ENCODE measurements around the gene TK2.
"Not testable (repeated sequence)": the region's sequence is repeated elsewhere in the genome, so short reads cannot be mapped to it uniquely, and the experiment has no call there.

Gene TK2

DNA sequence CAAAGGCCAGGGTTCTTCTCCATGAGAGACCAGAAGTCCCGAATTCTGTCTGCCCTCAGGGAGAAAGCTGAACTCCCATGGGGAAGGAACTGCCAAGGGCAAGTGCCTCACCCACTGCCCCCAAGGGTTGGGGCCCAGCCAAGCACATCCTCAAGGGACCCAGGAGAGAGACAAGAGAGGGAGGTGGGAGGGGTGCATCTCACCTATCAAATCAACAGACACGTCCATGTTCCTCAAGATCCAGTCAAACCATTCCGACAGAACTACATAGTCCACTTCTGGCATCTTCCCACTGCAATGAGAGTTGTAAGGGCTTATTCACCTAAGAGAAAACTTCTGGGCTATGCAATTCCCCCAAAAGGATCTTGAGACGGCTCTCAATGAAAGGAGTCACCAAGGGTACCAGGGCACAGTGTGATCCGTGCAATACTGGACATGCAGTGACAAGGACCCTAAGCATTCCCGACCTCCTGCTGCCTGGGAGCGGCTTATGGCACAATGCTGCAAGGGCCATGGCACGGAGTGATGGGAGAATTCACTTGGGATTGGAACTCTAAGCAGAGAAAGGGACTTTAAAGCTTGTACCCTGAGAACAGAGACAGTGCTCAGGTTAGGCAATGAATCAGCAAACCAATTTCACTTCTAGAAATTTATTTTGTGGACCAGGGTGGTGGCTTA is 32.2 kb downstream of the TK2 start:
- no peak overlapping the region for H3K4me3 ChIP-seq (ENCODE audit: low read length)
- no peak for DNase-seq (ENCODE audit: low read depth)
- TF ChIP-seq, protein P1, sequence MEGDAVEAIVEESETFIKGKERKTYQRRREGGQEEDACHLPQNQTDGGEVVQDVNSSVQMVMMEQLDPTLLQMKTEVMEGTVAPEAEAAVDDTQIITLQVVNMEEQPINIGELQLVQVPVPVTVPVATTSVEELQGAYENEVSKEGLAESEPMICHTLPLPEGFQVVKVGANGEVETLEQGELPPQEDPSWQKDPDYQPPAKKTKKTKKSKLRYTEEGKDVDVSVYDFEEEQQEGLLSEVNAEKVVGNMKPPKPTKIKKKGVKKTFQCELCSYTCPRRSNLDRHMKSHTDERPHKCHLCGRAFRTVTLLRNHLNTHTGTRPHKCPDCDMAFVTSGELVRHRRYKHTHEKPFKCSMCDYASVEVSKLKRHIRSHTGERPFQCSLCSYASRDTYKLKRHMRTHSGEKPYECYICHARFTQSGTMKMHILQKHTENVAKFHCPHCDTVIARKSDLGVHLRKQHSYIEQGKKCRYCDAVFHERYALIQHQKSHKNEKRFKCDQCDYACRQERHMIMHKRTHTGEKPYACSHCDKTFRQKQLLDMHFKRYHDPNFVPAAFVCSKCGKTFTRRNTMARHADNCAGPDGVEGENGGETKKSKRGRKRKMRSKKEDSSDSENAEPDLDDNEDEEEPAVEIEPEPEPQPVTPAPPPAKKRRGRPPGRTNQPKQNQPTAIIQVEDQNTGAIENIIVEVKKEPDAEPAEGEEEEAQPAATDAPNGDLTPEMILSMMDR (conservative IDR thresholded peaks at IDR 0.05; ENCODE audit: low read length): no peak

DNA sequence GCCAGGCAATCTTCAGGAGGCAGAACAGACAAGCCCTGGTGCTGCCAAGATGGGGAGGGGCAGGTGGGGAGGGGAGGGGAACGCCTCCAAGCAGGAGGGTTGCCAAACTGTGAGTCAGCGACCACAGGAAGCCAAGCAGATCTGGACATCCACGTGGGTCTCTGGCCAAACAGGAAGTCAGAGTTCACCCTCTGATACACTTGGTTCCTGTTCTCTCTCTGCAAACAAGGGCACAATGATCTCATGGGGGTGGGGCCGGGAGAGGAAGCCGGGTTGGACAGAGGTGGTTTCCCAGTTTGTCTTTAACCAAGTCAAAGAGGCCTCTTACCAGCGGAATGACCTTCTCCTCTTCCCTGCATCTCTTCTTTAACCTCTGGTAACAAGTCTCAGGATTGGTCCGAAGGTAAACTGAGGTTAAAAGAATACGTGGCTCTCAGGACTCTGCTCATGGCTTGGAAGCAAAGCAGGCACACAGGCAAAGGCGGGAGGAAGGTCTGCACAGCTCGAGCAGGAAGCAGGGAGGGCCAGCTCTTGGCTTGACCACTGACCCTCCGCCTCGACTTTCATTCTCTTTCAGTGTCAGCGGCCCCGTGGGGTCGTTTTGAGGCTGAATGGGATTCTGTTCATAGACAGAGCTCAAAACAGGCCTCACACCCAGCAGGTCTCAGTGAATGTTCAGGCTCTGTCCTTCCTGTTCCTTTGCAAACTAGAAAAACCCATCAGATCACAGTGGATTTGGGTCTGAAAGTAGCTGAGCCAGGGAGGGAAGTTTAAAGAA is 32.9 kb downstream of the TK2 start:
- peak; percentile 98 for DNase-seq (ENCODE audit: low read depth)
- peak overlapping the region; percentile 6; the same call in 1 of the 2 replicates for H3K4me3 ChIP-seq (ENCODE audit: low read length)
- TF ChIP-seq, protein P1 (conservative IDR thresholded peaks at IDR 0.05; ENCODE audit: low read length): no peak

GRCh38 chr16:66516509-66516807 is 33.5 kb downstream of the TK2 start:
- H3K4me3 ChIP-seq (ENCODE audit: low read length): no peak overlapping the region
- TF ChIP-seq, protein P1 (conservative IDR thresholded peaks at IDR 0.05; ENCODE audit: low read length): no peak

GRCh38 chr16:66515596-66516508 is 34.1 kb downstream of the TK2 start:
- peak; percentile 91 for DNase-seq (ENCODE audit: low read depth)
- TF ChIP-seq, protein P1 (conservative IDR thresholded peaks at IDR 0.05; ENCODE audit: low read length): peak; percentile 59
- H3K4me3 ChIP-seq (ENCODE audit: low read length): no peak overlapping the region

More at GRCh38 chr16:66516509-66516807, 33.5 kb downstream of the TK2 start:
- DNase-seq (ENCODE audit: low read depth): no peak

DNA sequence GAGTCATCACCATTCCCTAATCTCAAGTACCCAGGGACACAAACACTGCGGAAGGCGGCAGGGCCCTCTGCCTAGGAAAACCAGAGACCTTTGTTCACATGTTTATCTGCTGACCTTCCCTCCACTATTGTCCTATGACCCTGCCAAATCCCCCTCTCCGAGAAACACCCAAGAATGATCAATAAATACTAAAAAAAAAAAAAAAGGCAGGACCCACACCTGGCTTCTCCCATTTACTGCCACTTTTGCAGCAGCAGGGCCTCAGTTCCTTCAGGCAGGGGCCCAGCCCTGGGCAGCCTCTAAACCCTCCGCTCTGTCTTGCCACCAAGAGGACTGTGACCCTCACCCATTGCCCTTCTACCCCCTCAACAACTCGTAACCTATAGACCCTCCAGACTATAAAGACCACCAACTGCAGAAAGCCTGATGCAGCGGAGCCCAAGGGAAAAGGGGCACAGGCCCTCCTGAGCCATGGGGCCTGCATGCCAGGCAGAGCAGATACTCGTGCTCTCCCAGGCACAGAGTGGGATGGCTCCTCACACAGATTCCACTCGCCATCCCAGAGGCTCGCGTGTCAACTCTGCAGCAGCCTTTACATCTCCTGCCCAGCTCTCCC is 34.8 kb downstream of the TK2 start:
- not testable (repeated sequence) for DNase-seq (ENCODE audit: low read depth); H3K4me3 ChIP-seq (ENCODE audit: low read length)

GRCh38 chr16:66514391-66514790 is 35.5 kb downstream of the TK2 start:
- not testable (repeated sequence) for DNase-seq (ENCODE audit: low read depth); H3K4me3 ChIP-seq (ENCODE audit: low read length)

GRCh38 chr16:66513111-66513723 is 36.7 kb downstream of the TK2 start:
- DNase-seq (ENCODE audit: low read depth): no peak
- no peak overlapping the region for H3K4me3 ChIP-seq (ENCODE audit: low read length)
- TF ChIP-seq, protein P1 (conservative IDR thresholded peaks at IDR 0.05; ENCODE audit: low read length): no peak

Measured in AG10803 (cell line).